Transverse colon (tissue), 3 donors: ENCODE measurements around the gene GADD45B.

Source experiments
- POLR2A ChIP-seq: fragments of 450-650 bp; IDR thresholded peaks from one replicate; pipeline ENCODE4 v1.6.1; 2016; ENCODE audit warnings: antibody characterized with exemption, mild to moderate bottlenecking, moderate library complexity
- TF ChIP-seq, protein P1 (sequence below), 5 experiments: fragments of 200-600 bp in 3 of 5; fragments of 450-650 bp in 2 of 5; sonication (generic) in 3 of 5; IDR thresholded peaks; 1 replicate in 2 of 5; 2 replicates in 3 of 5; pipeline ENCODE4 v1.5.1; 2016 to 2017; ENCODE audit warnings: antibody characterized with exemption in 5 of 5, inconsistent platforms in 3 of 5, mild to moderate bottlenecking in 2 of 5, moderate library complexity in 1 of 5

- TF ChIP-seq, protein P1, sequence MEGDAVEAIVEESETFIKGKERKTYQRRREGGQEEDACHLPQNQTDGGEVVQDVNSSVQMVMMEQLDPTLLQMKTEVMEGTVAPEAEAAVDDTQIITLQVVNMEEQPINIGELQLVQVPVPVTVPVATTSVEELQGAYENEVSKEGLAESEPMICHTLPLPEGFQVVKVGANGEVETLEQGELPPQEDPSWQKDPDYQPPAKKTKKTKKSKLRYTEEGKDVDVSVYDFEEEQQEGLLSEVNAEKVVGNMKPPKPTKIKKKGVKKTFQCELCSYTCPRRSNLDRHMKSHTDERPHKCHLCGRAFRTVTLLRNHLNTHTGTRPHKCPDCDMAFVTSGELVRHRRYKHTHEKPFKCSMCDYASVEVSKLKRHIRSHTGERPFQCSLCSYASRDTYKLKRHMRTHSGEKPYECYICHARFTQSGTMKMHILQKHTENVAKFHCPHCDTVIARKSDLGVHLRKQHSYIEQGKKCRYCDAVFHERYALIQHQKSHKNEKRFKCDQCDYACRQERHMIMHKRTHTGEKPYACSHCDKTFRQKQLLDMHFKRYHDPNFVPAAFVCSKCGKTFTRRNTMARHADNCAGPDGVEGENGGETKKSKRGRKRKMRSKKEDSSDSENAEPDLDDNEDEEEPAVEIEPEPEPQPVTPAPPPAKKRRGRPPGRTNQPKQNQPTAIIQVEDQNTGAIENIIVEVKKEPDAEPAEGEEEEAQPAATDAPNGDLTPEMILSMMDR (IDR thresholded peaks at IDR 0.05), result no peak
- no peak for TF ChIP-seq POLR2A
Observed at GRCh38 chr19:2440515-2440914, 35.4 kb upstream of the GADD45B start.
